IPS-15b (cell line): ENCODE data around the gene PDYN.

Experiments used
- H3K27me3 ChIP-seq: one replicate; pipeline ENCODE4 v1.6.1; 2013; ENCODE audit warnings: low read length; ENCODE audit not compliant: control insufficient read depth, insufficient read depth
- H3K36me3 ChIP-seq: one replicate; pipeline ENCODE4 v1.6.1; 2013; ENCODE audit warnings: low read length; ENCODE audit not compliant: control insufficient read depth, insufficient read depth
- H3K4me1 ChIP-seq: one replicate; pipeline ENCODE4 v1.6.1; 2013; ENCODE audit warnings: mild to moderate bottlenecking, low read length; ENCODE audit not compliant: control insufficient read depth, insufficient read depth
- H3K4me3 ChIP-seq: one replicate; pipeline ENCODE4 v1.5.1; 2013; ENCODE audit warnings: low read depth, low read length
- H3K9ac ChIP-seq: one replicate; pipeline ENCODE4 v1.6.1; 2013; ENCODE audit warnings: low read depth, mild to moderate bottlenecking, low read length
- H3K9me3 ChIP-seq: one replicate; pipeline ENCODE4 v1.6.1; 2013; ENCODE audit warnings: mild to moderate bottlenecking, low read length; ENCODE audit not compliant: control insufficient read depth, insufficient read depth

The PDYN gene

DNA sequence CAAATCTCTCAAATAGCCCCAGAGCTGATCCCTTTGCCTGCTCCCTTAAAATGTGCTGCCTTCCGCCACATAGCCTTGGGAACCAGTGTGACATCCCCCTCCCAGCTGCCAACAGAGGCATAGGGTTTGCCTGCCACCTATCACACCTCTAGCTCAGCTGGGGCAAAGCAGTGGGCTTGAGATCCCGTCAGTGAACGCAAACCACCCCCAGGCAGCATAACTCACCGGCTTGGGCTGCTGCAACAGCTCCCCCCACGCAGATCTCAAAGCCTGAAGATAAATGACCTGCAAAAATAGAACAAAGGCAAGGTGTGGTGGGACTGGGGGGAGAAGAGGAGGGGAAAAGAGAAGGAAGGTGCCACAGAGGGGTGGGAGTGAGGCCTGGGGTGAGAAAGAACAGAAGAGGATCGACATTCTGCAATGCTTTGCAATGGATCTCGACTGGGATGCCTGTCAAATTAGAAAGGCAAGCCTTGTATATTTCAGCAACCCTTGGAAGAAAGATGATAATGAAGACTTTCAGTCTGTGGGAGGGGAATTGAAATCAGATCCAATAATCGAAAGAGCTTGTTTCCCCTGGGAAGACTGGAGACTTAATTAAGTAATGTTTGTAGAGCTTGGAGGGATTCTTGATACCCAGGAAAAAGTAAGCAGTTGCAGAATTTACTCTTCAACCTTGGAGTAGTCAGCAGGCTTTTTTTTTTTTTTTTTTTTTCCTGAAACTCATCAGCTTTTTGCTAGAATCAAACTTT is 1.3 kb downstream of the PDYN start:
- Histone ChIP-seq H3K27me3 (peaks cover 7% of the 10 kb centered on the region), H3K36me3 (no peaks in the 10 kb centered on the region)

DNA sequence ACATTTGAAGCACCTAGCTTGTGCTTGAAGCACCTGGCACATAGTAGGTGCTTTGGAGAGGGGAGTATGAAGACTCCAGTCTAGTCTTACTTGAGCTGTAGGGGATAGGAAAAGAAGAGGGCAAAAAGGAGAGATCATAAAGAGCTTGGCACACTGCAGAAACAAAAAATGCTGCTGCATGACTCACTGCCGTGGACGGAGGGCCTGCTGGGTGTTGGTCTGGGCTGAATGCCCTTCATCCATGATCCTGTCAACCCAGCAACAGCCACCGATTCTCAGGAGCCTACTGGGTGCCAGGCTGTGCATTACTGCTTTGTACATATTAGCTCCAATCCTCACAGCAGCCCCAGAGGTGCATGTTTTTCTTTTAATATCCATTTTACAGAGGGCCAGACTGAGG is 6.0 kb downstream of the PDYN start:
- Histone ChIP-seq H3K4me3 (no peak overlapping the region), H3K27me3 (no peaks in the 10 kb centered on the region), H3K4me1 (no peaks in the 10 kb centered on the region), H3K36me3 (no peaks in the 10 kb centered on the region), H3K9me3 (no peaks in the 10 kb centered on the region), H3K9ac (no peak overlapping the region)

More for the DNA sequence above, 1.3 kb downstream of the PDYN start:
- no peak overlapping the region for H3K4me3 ChIP-seq
- H3K9me3 ChIP-seq: no peaks in the 10 kb centered on the region
- H3K9ac ChIP-seq: no peak overlapping the region
- no peaks in the 10 kb centered on the region for H3K4me1 ChIP-seq

DNA sequence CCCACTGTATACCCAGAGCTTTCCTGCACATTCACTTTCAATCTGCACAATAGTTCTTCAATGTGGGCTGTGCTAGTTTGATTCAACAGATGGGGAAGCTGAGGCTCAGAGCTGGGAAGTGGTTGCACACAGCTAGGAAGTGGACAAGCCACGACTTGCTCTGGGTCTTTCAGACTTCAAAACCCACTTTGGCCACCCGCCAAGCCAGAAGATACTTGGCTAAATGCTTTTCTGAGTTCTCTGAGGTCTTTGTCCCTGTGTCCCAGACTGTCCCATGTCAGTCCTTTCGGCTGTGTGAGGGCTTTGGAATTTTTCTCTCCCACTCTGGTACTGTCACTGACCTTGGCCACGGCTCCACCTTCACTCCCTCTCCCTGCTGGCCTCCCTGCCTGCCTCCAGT is 10.6 kb downstream of the PDYN start:
- Histone ChIP-seq H3K4me1 (no peaks in the 10 kb centered on the region), H3K36me3 (no peaks in the 10 kb centered on the region), H3K9me3 (no peaks in the 10 kb centered on the region), H3K4me3 (no peak overlapping the region), H3K27me3 (peaks cover 3% of the 10 kb centered on the region), H3K9ac (no peak overlapping the region)

DNA sequence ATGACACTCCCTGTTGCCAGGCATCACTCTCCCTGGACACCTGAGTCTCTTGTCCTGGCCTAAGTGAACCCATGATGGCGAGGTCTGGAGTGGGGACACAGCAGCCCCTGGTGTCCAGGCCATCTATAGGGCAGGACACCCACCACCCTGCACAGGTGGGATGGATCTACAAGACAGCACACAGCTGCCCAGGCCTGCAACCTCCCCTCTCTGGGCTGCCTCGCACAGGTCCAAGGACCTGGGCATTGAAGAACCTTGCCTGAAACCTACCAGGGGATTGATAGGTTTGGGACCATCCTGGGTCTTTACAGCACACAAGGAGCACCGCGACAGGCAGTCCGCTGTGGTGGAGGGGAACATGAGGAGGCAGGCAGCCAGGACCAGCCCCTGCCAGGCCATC is 11.2 kb downstream of the PDYN start:
- no peaks in the 10 kb centered on the region for H3K36me3 ChIP-seq
- H3K9me3 ChIP-seq: no peaks in the 10 kb centered on the region
- peaks cover 3% of the 10 kb centered on the region for H3K27me3 ChIP-seq
- H3K4me1 ChIP-seq: no peaks in the 10 kb centered on the region
- no peak overlapping the region for H3K9ac ChIP-seq
- no peak overlapping the region for H3K4me3 ChIP-seq

DNA sequence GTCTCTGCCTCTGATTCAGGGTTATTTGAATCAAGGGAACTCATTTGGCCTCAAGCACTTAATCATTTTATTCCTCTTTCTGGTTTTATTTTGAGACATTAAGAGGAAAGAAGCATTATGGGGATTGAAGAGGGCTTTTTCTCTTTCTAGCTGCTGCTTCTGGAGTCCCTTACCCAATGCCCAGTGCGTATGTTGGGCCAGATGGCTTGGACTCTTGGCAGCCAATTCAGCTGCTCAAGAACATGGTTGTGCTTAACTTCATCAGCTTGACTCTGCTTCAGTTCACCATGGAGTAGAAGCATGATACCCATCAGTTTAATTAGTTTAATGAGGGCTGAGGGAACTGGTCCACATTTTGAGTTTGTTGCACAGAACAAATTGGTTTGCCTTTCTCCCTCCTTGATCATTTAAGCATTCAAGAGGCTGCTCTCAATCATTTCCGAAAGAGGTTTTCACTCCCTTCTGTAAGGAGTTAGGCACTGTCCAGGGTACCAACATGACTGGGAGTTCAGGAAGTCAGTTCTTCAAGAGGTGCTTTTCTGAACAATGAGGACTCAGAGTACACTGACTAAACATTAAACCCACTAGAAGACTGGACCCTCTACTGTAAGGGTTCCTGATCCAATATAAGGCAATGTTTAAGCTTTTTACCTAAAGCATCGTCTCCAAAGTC is 14.6 kb downstream of the PDYN start:
- Histone ChIP-seq H3K36me3 (no peaks in the 10 kb centered on the region), H3K4me1 (no peaks in the 10 kb centered on the region), H3K4me3 (no peak overlapping the region), H3K9me3 (no peaks in the 10 kb centered on the region), H3K9ac (no peak overlapping the region), H3K27me3 (peaks cover 3% of the 10 kb centered on the region)

DNA sequence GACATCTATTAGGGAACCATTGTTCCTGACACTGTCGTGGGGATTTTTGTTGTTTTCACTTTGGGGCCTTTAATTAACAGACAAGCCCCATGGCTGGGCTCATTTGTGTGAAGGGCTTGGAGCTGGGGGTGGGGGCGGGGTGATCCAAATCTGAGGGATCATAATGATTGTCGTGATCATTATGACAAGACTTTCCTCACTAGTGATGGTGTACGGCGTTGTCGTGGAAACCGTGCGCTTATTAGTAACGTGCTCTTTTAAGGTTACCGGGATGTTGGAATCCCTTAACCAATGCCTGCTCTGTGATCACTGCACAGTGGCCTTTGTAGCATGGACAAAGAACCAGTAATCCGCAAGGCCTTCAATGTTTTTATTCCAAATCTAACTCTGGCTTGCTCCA is 18.6 kb downstream of the PDYN start:
- no peak overlapping the region for H3K9ac ChIP-seq
- H3K36me3 ChIP-seq: no peaks in the 10 kb centered on the region
- no peaks in the 10 kb centered on the region for H3K4me1 ChIP-seq
- no peak overlapping the region for H3K4me3 ChIP-seq
- no peaks in the 10 kb centered on the region for H3K9me3 ChIP-seq
- H3K27me3 ChIP-seq: peaks cover 5% of the 10 kb centered on the region

DNA sequence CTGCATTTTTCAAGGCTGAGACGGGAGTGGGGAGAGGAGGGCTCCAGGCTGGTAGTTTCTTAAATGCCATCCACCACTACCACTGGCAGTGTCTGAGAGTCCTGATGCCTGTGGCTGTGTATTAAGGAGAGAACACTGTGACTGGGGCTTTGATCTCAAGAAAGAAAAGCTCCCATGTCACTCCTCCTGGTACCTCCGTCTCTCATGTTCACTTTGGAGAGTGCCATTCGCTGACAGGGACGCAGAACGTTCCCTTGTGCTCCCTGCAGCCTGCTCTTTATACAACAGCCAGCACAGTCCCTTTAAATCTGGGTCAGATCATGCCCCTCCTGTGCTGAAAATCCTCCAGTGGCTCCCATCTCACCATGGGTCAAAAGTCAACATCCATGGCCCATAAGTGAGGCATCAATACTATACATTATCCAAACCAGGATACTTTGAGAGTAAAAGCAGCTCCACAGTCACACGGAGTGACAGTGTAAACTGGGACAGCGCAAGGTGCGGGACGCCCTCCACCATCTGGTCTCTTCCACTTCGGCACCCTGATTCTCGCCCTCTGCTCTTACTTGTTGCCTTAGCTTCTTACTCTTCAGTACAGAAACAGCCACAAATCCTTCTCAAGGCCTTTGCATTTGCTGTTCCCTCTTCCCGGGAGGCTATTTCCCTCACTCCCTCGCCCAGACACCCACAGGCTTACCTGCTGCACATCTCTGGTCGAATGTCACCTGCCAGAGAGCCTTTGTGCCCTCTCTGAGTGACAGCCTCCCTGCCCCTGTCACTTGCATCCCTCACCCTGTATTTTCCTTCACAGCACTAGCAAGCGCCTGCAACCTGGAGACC is 20.0 kb downstream of the PDYN start:
- Histone ChIP-seq H3K4me1 (no peaks in the 10 kb centered on the region), H3K4me3 (no peak overlapping the region), H3K9ac (no peak overlapping the region), H3K27me3 (peaks cover 2% of the 10 kb centered on the region), H3K36me3 (no peaks in the 10 kb centered on the region), H3K9me3 (no peaks in the 10 kb centered on the region)

DNA sequence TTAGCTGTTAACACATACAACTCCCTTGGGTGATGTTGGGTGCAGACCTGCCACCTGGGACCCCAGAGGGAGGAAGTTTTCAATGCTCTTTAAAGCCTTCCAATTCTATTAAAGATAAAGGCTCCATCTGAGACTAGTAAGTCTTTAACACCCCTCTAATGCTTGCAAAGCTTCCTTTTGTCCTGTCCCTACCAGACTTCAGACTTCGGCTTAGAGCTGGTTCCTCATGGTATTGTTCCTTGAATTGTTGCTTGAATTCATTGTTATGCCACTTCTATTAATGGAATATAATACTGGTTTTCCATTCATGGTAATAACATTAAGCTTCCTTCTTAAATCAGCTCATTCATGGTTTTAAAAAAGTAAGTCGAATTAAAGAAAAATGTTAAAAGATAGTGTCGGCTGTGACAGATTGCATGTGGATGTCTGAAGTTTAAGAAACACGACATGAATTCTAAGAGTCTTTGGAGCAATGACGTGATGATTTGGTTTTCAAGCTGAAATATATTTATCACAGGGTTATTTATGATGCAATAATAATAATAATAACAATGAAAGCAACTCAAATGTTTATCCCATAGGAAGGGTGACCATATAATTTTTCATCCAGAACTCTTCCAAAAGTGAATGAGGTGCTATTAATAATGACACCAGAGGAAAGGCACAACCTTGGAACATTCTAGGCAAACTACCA is 21.8 kb downstream of the PDYN start:
- no peaks in the 10 kb centered on the region for H3K9me3 ChIP-seq
- H3K36me3 ChIP-seq: no peaks in the 10 kb centered on the region
- peaks cover 2% of the 10 kb centered on the region for H3K27me3 ChIP-seq
- no peaks in the 10 kb centered on the region for H3K4me1 ChIP-seq
- no peak overlapping the region for H3K9ac ChIP-seq
- H3K4me3 ChIP-seq: no peak overlapping the region

DNA sequence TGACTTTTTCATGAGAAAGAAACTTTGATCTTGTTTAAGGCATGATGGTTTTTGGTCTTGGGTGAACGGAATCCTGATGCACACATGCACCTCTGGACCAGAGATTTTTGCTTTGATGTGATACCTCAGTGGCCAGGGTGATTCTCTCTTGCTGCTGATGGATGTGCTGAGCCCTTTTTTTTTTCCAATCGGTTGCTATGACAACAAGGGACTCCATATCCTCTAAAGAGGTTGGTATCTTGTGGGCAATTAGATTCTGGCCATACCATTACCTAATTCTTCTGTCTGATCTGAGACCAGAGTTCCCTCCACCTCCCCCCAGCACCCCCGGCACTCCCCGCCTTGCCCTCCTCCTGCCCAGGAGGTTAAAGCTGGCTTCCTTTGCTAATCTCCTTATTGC is 24.9 kb downstream of the PDYN start:
- Histone ChIP-seq H3K36me3 (no peaks in the 10 kb centered on the region), H3K4me3 (no peak overlapping the region), H3K4me1 (peaks cover 4% of the 10 kb centered on the region), H3K9ac (no peak overlapping the region), H3K9me3 (no peaks in the 10 kb centered on the region), H3K27me3 (peaks cover 8% of the 10 kb centered on the region)

DNA sequence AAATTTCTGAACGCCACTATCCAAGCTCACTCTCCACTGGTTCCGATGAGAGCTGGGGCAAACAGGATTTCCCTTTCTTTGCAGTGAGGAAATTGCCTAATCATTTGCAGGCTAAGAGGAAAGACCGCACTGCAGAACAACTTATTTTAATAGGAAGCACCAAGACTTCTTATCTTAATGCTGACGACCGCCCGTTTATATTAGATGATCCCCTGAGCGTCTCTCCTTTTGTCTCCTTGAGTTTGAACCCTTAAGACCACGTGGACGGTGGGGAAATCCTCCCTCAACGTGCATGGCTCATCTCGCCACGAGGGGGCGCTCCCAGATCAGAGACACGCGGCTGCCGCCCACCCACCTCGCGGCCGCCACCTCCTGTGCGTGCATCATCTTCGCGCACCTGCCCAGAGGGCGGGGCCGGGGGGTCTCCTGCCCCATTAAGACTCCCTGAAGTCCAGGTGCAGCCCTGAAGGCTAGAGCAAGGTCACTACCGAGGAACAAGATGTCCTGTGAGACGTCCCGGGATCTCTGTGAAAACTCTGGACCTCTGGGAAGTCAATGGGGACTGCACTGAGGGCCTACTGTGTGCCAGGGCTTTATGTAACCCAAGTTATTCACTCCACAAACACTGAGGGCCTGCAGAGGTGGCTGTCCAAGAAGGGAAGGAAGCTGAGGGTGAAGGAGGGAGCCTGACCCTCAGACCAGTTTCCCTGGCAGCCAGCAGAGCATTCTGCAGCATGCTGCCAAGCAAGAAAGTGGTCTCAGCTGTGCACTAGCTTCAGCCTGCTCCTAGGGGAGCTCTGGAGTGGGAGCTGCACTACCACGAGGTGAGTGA is 28.1 kb downstream of the PDYN start:
- H3K27me3 ChIP-seq: peaks cover 6% of the 10 kb centered on the region
- H3K9ac ChIP-seq: peak overlapping the region; percentile 19
- H3K9me3 ChIP-seq: no peaks in the 10 kb centered on the region
- peaks cover 4% of the 10 kb centered on the region for H3K4me1 ChIP-seq
- no peaks in the 10 kb centered on the region for H3K36me3 ChIP-seq
- H3K4me3 ChIP-seq: peak overlapping the region; percentile 57
